Measurements from ENCODE around the gene USP16. TPM values are rescaled to one million over a fixed set of nuclear protein-coding genes. Genes with fewer than 3 reads are reported as not detected.

The USP16 gene
- total and polyA plus RNA-seq, 2 of the 13 experiments (the other 11 are each of a cell fraction or from before 2014, with no cell fraction given): 16.5 to 46.9 TPM

DNA sequence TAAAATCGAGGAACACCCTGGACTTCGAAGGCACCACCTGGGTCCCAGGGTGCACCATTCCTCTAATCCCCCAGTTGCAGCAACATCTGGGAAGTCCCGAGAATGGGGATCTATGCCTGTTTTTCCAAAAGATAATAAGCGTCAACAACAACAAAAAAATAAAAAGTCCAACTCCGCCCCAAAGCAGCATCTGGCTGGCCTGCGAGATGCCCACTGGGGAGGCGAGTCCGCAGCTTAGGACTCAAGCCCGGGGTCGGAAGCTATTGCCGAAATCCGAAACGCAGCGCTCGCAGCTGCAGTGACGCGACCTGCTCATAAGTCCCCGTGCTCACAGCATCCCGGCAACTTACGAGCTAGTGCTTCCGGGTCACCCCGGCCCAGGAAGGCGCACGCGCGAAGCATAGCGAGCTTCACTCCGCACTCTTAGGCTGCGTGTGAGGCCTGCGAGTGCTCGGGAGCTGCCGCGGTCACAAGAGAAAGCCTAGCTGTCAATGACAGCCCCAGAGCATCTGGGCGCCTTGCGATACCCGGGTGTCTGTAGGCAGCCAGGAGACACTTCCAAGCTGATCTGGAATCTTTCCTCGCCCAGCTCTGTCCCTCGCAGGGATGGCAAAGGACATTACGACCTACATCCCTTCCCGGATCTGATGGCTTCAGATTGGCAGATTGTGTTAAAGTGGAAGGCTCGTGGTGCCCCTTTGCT lies 21.9 kb upstream of the USP16 start (continued):
- TF ChIP-seq KIAA2018 (CRISPR knock-in tag; IDR thresholded peaks at IDR 0.05; ENCODE audit: borderline replicate concordance): no peak
- peak; percentile 76; the same call in 1 of the 2 replicates for TF ChIP-seq RFXAP (CRISPR knock-in tag; IDR thresholded peaks at IDR 0.05; ENCODE audit: borderline replicate concordance)
- TF ChIP-seq, protein P1, sequence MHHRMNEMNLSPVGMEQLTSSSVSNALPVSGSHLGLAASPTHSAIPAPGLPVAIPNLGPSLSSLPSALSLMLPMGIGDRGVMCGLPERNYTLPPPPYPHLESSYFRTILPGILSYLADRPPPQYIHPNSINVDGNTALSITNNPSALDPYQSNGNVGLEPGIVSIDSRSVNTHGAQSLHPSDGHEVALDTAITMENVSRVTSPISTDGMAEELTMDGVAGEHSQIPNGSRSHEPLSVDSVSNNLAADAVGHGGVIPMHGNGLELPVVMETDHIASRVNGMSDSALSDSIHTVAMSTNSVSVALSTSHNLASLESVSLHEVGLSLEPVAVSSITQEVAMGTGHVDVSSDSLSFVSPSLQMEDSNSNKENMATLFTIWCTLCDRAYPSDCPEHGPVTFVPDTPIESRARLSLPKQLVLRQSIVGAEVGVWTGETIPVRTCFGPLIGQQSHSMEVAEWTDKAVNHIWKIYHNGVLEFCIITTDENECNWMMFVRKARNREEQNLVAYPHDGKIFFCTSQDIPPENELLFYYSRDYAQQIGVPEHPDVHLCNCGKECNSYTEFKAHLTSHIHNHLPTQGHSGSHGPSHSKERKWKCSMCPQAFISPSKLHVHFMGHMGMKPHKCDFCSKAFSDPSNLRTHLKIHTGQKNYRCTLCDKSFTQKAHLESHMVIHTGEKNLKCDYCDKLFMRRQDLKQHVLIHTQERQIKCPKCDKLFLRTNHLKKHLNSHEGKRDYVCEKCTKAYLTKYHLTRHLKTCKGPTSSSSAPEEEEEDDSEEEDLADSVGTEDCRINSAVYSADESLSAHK (CRISPR knock-in tag; IDR thresholded peaks at IDR 0.05; ENCODE audit: borderline replicate concordance): no peak
- TF ChIP-seq, protein P2, sequence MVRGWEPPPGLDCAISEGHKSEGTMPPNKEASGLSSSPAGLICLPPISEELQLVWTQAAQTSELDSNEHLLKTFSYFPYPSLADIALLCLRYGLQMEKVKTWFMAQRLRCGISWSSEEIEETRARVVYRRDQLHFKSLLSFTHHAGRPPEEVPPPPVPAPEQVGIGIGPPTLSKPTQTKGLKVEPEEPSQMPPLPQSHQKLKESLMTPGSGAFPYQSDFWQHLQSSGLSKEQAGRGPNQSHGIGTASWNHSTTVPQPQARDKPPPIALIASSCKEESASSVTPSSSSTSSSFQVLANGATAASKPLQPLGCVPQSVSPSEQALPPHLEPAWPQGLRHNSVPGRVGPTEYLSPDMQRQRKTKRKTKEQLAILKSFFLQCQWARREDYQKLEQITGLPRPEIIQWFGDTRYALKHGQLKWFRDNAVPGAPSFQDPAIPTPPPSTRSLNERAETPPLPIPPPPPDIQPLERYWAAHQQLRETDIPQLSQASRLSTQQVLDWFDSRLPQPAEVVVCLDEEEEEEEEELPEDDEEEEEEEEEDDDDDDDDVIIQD (CRISPR knock-in tag; IDR thresholded peaks at IDR 0.05; ENCODE audit: low read depth): 0 out of 2 replicates have a peak, but pooled peaks have one; percentile 39
- no peak for TF ChIP-seq SRSF1 (optimal IDR thresholded peaks at IDR 0.05; ENCODE audit: low read depth, low read length)
- TF ChIP-seq ZNF510 (CRISPR knock-in tag; IDR thresholded peaks at IDR 0.05; ENCODE audit: low read depth): peak; percentile 82; the same call in 1 of the 2 replicates
- no peak for TF ChIP-seq TBL1XR1 (IDR thresholded peaks at IDR 0.05; ENCODE audit: borderline replicate concordance, low read length, partially characterized antibody)
- no peak for TF ChIP-seq ATAD3A (CRISPR knock-in tag; IDR thresholded peaks at IDR 0.05)
- no peak for TF ChIP-seq HNF4G (IDR thresholded peaks at IDR 0.05; ENCODE audit: borderline replicate concordance, low read depth, low read length)
- no peak; the same call in 1 of the 2 replicates for TF ChIP-seq HNF4G (CRISPR knock-in tag; IDR thresholded peaks at IDR 0.05; ENCODE audit: borderline replicate concordance, low read depth)
- peak; percentile 99 for TF ChIP-seq NR2C2 (CRISPR knock-in tag; IDR thresholded peaks at IDR 0.05; ENCODE audit: borderline replicate concordance)
- TF ChIP-seq REXO4 (CRISPR knock-in tag; IDR thresholded peaks at IDR 0.05; ENCODE audit: borderline replicate concordance): no peak
- peak; percentile 81 for TF ChIP-seq TFE3 (CRISPR knock-in tag; IDR thresholded peaks at IDR 0.05)

Data from HepG2 (cell line).